Right lobe of liver (tissue), 6 donors: Measurements from ENCODE around the gene CCND2. TPM values are rescaled to one million over a fixed set of nuclear protein-coding genes. Genes with fewer than 3 reads are reported as not detected.
A peak's percentile ranks its signal among the peaks of the same experiment; 100 is the strongest.

Experiments
- ATAC-seq, 4 donors: fragments of 200-7000 bp; cut with Tn5 transposase; one replicate each; pipeline ENCODE4 v1.9.1; 2020; ENCODE audit warnings: mild to moderate bottlenecking in 4 of 4, moderate library complexity in 4 of 4
- DNase-seq, 3 donors: peaks; one replicate each; pipeline ENCODE4 v3.0.0-alpha.2; 2020
- H3K27ac ChIP-seq, 3 donors: fragments of 200-600 bp; one replicate each; pipeline ENCODE4 v1.8.0; 2022
- H3K27me3 ChIP-seq, 2 donors: fragments of 200-600 bp; one replicate each; pipeline ENCODE4 v1.8.0; 2022
- H3K36me3 ChIP-seq, 4 donors: fragments of 200-600 bp; sonication (generic) in 1 of 4; one replicate each; pipeline versions ENCODE4 v1.5.1 to v1.8.0; 2017 to 2022; ENCODE audit warnings: control low read depth in 1 of 4
- H3K4me1 ChIP-seq, 4 donors: fragments of 200-600 bp; sonication (generic) in 1 of 4; one replicate each; pipeline versions ENCODE4 v1.5.1 to v1.8.0; 2017 to 2022; ENCODE audit warnings: control low read depth in 1 of 4
- H3K4me3 ChIP-seq, 3 donors: fragments of 200-600 bp; one replicate each; pipeline ENCODE4 v1.8.0; 2022
- H3K9me3 ChIP-seq, 4 donors: fragments of 200-600 bp; sonication (generic) in 1 of 4; one replicate each; pipeline versions ENCODE4 v1.5.1 to v1.8.0; 2017 to 2022; ENCODE audit warnings: control low read depth in 1 of 4
- POLR2A ChIP-seq: fragments of 450-650 bp; IDR thresholded peaks from one replicate; pipeline ENCODE4 v1.6.1; 2017; ENCODE audit warnings: antibody characterized with exemption, mild to moderate bottlenecking
- WGBS: methylation state at CpG from one replicate; pipeline ENCODE4 v1.1.6; 2018; ENCODE audit warnings: low coverage, low lambda C conversion rate; ENCODE audit not compliant: insufficient coverage; ENCODE audit errors: missing lambda C conversion rate; 5-methylcytosine and 5-hydroxymethylcytosine counted together
- intact Hi-C, 2 donors: fragments of 100-400 bp; cut with DNase I; formaldehyde crosslinking; loops; one replicate each; pipeline versions ENCODE4 v1.11.2 to v1.14.1; 2022
- total RNA-seq, 6 experiments: library from RNA; depleted of rRNA in 2 of 6; stranded (reverse); fragments of >200 nt in 2 of 6; fragmentation: NEBNext Ultra II Directional in 3 of 6; extraction: Animal tissue kit (Norgen Biotek cat#: 25700) in 3 of 6; gene quantifications; one replicate each; pipeline versions ENCODE4 v1.1.0 to v1.2.4, GENCODE V29; 2016 to 2023
- TF ChIP-seq, protein P1 (sequence below), 4 donors: fragments of 200-600 bp in 3 of 4; fragments of 450-650 bp in 1 of 4; IDR thresholded peaks; one replicate each; pipeline versions ENCODE4 v1.5.1 to v1.8.0; 2016 to 2022; ENCODE audit warnings: antibody characterized with exemption in 4 of 4, mild to moderate bottlenecking in 2 of 4
- donor health status: DM: no; HTN: yes; CAD: no.
- donor health status: DM: no; HTN: no; CAD: no.
- donor health status: DM: no; HTN: no; CAD: no.
- donor health status: DM: no; HTN: yes; CAD: no.
- donor health status: DM: no; HTN: yes; CAD: no.

The CCND2 gene
- total RNA-seq, 6 experiments from 2014 or later: 1.1 to 6.2 (median 1.5) TPM

DNA sequence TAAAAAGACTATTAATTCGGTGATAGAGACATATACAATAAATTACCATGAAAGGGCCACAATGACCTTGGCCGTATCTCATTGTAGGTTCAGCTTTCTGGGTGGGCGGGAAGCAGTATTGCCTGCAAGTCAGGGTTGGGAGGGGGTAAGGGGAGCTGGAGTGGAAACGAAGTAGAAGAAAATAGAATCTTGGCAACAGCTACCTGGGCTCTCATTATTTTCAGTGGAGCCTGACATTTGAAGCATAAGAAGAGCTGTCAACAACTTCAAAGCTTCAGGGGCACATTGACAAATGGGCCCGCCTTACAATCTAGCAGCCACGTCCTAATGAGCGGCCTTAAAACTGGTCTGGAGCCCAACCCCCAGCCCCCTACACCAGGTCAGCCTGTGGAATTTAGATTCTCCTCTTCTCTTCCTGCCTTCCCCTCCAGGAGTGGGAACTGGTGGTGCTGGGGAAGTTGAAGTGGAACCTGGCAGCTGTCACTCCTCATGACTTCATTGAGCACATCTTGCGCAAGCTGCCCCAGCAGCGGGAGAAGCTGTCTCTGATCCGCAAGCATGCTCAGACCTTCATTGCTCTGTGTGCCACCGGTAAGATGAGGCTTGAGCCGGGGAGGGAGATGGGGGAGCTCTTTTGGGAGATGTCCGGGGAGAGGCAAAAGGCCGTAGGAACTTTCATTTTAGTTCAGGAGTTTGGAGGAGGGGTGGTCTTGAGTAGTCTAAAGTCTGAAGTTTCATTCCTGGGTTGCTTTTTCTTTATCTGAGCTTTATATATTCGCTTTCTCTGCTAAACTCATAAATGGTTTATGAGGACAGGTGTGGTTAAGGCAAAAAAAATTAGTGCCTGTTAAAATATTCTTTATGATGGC lies 5.0 kb downstream of the CCND2 start:
- H3K4me3 ChIP-seq: no peak overlapping the region

GRCh38 chr12:4279198-4279690 lies 5.7 kb downstream of the CCND2 start:
- no peak for DNase-seq
- Histone ChIP-seq H3K4me3 (no peak overlapping the region), H3K27ac (no peak overlapping the region), H3K27me3 (peaks cover 0 to 11% of the 10 kb centered on the region in 2 donors), H3K9me3 (no peaks in the 10 kb centered on the region), H3K36me3 (no peaks in the 10 kb centered on the region), H3K4me1 (peaks cover 0 to 8% (median 0%) of the 10 kb centered on the region in 4 donors)
- WGBS: 58% methylated on average over 7 of the region's 10 CpGs
- ATAC-seq: no peak
- TF ChIP-seq, protein P1, sequence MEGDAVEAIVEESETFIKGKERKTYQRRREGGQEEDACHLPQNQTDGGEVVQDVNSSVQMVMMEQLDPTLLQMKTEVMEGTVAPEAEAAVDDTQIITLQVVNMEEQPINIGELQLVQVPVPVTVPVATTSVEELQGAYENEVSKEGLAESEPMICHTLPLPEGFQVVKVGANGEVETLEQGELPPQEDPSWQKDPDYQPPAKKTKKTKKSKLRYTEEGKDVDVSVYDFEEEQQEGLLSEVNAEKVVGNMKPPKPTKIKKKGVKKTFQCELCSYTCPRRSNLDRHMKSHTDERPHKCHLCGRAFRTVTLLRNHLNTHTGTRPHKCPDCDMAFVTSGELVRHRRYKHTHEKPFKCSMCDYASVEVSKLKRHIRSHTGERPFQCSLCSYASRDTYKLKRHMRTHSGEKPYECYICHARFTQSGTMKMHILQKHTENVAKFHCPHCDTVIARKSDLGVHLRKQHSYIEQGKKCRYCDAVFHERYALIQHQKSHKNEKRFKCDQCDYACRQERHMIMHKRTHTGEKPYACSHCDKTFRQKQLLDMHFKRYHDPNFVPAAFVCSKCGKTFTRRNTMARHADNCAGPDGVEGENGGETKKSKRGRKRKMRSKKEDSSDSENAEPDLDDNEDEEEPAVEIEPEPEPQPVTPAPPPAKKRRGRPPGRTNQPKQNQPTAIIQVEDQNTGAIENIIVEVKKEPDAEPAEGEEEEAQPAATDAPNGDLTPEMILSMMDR (IDR thresholded peaks at IDR 0.05): no peak
- TF ChIP-seq POLR2A: no peak
- intact Hi-C loops: loop anchor here in 1 of 2 donors (10.0 kb wide), 3 partner anchors 164 to 984 kb away; no protein-coding TSS in a partner anchor

More for the DNA sequence above, 5.0 kb downstream of the CCND2 start:
- Histone ChIP-seq H3K4me1 (peaks cover 0 to 14% (median 0%) of the 10 kb centered on the region in 4 donors), H3K36me3 (no peaks in the 10 kb centered on the region), H3K27me3 (peaks cover 0 to 17% of the 10 kb centered on the region in 2 donors), H3K9me3 (no peaks in the 10 kb centered on the region), H3K27ac (no peak overlapping the region)
- intact Hi-C loops: loop anchor here in 1 of 2 donors (10.0 kb wide), 3 partner anchors 164 to 984 kb away; no protein-coding TSS in a partner anchor
- TF ChIP-seq POLR2A: no peak
- TF ChIP-seq, protein P1 (IDR thresholded peaks at IDR 0.05): no peak
- ATAC-seq: peak; percentile 26 to 52 (median 38)
- 39% methylated on average over 13 of the region's 15 CpGs for WGBS
- DNase-seq: peak in 2 of 3 donors; percentile 60 to 67

DNA sequence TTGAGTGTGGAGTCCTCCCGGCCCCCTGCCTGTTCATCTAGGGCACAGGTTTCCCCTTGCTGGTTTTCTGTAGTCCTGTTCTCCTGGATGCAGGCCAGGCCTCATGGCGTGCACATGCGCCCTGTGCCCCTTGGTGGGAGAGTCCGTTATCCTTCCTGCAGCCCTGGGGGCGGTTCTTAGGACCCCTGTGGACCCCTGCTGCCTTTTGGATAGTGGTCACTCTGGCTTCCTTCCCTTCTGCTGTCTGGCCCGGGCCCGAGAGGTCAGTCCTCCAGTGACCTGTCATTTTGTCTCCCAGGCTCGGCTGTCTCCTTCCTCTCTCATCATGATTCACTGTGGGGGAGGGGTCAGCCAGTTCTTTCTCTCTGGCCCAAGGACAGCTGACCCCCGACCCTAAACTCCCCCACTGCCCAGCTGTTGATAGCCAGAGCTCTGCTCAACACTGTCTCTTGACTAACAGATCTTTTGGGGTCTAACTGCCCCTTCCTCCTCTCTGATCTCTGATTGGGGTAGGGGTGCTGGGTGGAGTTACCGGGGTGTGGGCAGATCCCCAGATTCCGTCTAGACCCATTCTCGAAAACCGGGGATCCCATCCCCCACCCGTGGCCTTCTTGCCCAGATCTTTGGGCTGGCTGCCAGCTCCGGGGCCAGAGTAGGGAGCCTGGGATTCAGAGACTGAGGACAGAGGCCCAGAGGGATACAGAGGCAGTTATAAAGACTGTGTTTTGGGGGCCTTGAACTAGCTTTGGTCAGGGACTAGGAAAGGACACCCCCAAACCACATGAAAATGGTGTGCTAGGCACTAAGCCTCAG lies 7.0 kb downstream of the CCND2 start:
- TF ChIP-seq, protein P1 (IDR thresholded peaks at IDR 0.05): no peak
- no peak for TF ChIP-seq POLR2A
- no peaks in the 10 kb centered on the region for H3K9me3 ChIP-seq
- 26% methylated on average over 9 of the region's 15 CpGs for WGBS
- H3K27me3 ChIP-seq: peaks cover 0 to 6% of the 10 kb centered on the region in 2 donors
- intact Hi-C loops: loop anchor here in 1 of 2 donors (5.0 kb wide), 1 partner anchor 398 kb away; no protein-coding TSS in a partner anchor
- ATAC-seq (peak in 3 of 4 donors; percentile 10 to 36 (median 21)), DNase-seq (peak in 1 of 3 donors; percentile 49)
- no peak overlapping the region for H3K27ac ChIP-seq
- peaks cover 0 to 4% (median 0%) of the 10 kb centered on the region in 4 donors for H3K4me1 ChIP-seq
- H3K36me3 ChIP-seq: no peaks in the 10 kb centered on the region
- no peak overlapping the region for H3K4me3 ChIP-seq

GRCh38 chr12:4281173-4281654 lies 7.7 kb downstream of the CCND2 start:
- Histone ChIP-seq H3K4me1 (peaks cover 0 to 4% (median 0%) of the 10 kb centered on the region in 4 donors), H3K27me3 (no peaks in the 10 kb centered on the region), H3K27ac (no peak overlapping the region), H3K36me3 (no peaks in the 10 kb centered on the region), H3K9me3 (no peaks in the 10 kb centered on the region), H3K4me3 (no peak overlapping the region)
- no peak for DNase-seq
- WGBS: 76% methylated on average over 9 of the region's 16 CpGs
- intact Hi-C loops: loop anchor here in 1 of 2 donors (5.0 kb wide), 1 partner anchor 399 kb away; no protein-coding TSS in a partner anchor
- TF ChIP-seq, protein P1 (IDR thresholded peaks at IDR 0.05): no peak
- no peak for TF ChIP-seq POLR2A
- no peak for ATAC-seq
